Sigmoid colon (tissue), 4 donors: Measurements from ENCODE around the gene THBS3.

Experiments
- POLR2A ChIP-seq, 2 donors: fragments of 450-650 bp; IDR thresholded peaks; one replicate each; pipeline ENCODE4 v1.6.1; 2016; ENCODE audit warnings: antibody characterized with exemption in 2 of 2, mild to moderate bottlenecking in 2 of 2, moderate library complexity in 2 of 2
- POLR2AphosphoS5 ChIP-seq, 4 donors: sonication (generic); formaldehyde crosslinking; IDR thresholded peaks; one replicate each; pipeline ENCODE4 v1.6.1; 2017; ENCODE audit warnings: antibody characterized with exemption in 4 of 4
- TF ChIP-seq, protein P1 (sequence below), 4 experiments: fragments of 450-650 bp in 3 of 4; fragments of 200-600 bp in 1 of 4; IDR thresholded peaks; one replicate each; pipeline ENCODE4 v1.5.1; 2016 to 2019; ENCODE audit warnings: antibody characterized with exemption in 4 of 4, mild to moderate bottlenecking in 3 of 4, moderate library complexity in 2 of 4

DNA sequence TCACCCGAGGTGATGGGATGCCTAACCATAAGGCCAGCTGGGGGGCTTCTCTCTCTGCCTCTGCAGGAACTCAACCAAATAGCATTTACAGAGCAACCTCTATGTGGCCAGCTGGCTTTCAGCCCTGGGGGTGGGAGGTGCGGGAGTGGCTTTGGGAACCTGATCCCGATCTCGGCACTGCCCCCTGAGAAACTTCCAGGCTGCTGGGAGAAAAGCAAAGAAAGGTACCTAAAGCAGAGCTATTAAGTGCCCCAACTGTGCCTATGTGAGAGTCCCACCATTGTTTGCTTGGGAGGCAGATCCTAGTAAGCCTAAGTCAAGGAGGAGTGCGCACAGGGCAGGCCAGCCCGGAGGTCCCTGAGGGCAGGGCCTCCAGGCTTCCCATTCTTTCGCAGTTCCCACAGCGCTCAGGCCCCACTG lies 41.6 kb downstream of the THBS3 start:
- TF ChIP-seq, protein P1, sequence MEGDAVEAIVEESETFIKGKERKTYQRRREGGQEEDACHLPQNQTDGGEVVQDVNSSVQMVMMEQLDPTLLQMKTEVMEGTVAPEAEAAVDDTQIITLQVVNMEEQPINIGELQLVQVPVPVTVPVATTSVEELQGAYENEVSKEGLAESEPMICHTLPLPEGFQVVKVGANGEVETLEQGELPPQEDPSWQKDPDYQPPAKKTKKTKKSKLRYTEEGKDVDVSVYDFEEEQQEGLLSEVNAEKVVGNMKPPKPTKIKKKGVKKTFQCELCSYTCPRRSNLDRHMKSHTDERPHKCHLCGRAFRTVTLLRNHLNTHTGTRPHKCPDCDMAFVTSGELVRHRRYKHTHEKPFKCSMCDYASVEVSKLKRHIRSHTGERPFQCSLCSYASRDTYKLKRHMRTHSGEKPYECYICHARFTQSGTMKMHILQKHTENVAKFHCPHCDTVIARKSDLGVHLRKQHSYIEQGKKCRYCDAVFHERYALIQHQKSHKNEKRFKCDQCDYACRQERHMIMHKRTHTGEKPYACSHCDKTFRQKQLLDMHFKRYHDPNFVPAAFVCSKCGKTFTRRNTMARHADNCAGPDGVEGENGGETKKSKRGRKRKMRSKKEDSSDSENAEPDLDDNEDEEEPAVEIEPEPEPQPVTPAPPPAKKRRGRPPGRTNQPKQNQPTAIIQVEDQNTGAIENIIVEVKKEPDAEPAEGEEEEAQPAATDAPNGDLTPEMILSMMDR (IDR thresholded peaks at IDR 0.05), result no peak
- TF ChIP-seq POLR2AphosphoS5 (IDR thresholded peaks at IDR 0.05), result no peak
- TF ChIP-seq POLR2A (IDR thresholded peaks at IDR 0.05), result no peak
